ENCODE data around the gene PBXIP1. TPM values are rescaled to one million over a fixed set of nuclear protein-coding genes. Genes with fewer than 3 reads are reported as not detected.
A peak's percentile ranks its signal among the peaks of the same experiment; 100 is the strongest.

The PBXIP1 gene
- total RNA-seq, 1 experiment from 2014 or later = 48.1 TPM

DNA sequence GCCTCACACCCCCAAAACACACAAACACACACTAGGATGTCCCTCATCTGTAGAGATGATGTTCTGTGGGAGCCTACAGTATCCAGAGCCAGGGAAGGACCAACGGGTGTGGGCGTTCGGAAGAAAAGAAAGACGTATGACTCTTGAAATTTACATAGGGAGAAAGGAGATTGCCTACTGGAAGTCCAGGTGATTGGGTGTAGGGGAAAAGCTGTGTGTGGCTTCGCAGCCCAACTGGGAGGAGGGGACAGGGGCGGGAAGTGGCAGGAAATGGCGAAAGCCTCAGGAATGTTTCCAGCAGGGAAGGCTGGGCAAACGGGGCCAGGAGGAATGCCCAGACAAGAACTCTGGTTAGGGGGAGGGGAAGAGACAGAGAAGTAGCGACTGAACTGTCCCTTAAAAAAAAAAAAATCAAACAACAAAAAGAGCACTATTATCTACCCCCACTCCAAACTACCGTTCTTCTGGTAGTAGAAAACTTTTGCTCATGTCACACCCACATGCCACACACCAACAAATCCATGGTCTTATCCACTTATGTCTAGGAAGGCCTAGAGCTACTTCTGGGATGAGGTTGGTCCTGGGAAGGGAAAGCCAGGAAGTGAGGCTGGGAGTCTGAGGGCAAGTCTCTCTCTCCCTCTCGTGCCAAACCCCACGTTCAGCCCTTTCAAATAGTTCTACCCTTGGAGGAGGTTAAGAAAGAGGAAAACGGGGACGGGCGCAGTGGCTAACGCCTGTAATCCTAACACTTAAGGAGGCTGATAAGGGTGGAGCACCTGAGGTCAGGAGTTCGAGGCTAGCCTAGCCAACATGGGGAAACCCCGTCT lies 16.8 kb upstream of the PBXIP1 start:
- Mint-ChIP-seq H3K4me3 (ENCODE audit: low read depth, unreplicated experiment) (no peak overlapping the region), H3K4me1 (ENCODE audit: low read depth, unreplicated experiment) (peaks cover 36% of the 10 kb centered on the region)

DNA sequence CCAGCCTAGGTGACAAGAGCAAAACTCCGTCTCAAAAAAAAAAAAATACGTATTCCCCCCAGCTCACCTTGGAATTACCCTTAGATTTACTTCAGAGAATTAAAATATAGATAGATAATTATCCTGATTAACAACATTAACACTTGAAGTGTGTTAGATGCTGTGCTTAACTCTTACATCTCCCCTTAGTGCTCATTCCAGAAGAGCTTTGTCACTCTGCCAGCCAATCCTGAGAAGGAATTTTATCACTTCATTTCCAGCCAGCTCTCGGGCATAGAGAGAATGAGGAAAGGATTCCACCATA lies 16.3 kb upstream of the PBXIP1 start:
- no peaks in the 10 kb centered on the region for H3K9me3 Mint-ChIP-seq (ENCODE audit: low read depth, unreplicated experiment)
- intact Hi-C loops (cut with micrococcal nuclease; ENCODE audit: unreplicated experiment) = loop anchor here (5.0 kb wide), 1 partner anchor 90 kb away; the partner anchor contains the start of gene EFNA4
- H3K4me1 Mint-ChIP-seq (ENCODE audit: low read depth, unreplicated experiment) = peaks cover 36% of the 10 kb centered on the region
- TF ChIP-seq, protein P1, sequence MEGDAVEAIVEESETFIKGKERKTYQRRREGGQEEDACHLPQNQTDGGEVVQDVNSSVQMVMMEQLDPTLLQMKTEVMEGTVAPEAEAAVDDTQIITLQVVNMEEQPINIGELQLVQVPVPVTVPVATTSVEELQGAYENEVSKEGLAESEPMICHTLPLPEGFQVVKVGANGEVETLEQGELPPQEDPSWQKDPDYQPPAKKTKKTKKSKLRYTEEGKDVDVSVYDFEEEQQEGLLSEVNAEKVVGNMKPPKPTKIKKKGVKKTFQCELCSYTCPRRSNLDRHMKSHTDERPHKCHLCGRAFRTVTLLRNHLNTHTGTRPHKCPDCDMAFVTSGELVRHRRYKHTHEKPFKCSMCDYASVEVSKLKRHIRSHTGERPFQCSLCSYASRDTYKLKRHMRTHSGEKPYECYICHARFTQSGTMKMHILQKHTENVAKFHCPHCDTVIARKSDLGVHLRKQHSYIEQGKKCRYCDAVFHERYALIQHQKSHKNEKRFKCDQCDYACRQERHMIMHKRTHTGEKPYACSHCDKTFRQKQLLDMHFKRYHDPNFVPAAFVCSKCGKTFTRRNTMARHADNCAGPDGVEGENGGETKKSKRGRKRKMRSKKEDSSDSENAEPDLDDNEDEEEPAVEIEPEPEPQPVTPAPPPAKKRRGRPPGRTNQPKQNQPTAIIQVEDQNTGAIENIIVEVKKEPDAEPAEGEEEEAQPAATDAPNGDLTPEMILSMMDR (IDR thresholded peaks at IDR 0.05; ENCODE audit: unreplicated experiment) = no peak
- peaks cover 22% of the 10 kb centered on the region for H3K36me3 Mint-ChIP-seq (ENCODE audit: insufficient read depth, unreplicated experiment)
- no TSS peak for BruUV-seq (replicated peaks)
- CTCF ChIA-PET = interaction anchor here (0.5 to 1.8 kb wide), 7 partner anchors 11 to 269 kb away, joined by 3 to 12 read pairs (median 5); partner anchors contain the start of gene PYGO2
- H3K27me3 Mint-ChIP-seq (ENCODE audit: unreplicated experiment) = no peaks in the 10 kb centered on the region
- no peak for DNase-seq
- no peak overlapping the region for H3K27ac Mint-ChIP-seq (ENCODE audit: unreplicated experiment)
- no peak overlapping the region for H3K4me3 Mint-ChIP-seq (ENCODE audit: low read depth, unreplicated experiment)

More for the DNA sequence above, 16.8 kb upstream of the PBXIP1 start:
- intact Hi-C loops (cut with micrococcal nuclease; ENCODE audit: unreplicated experiment) = loop anchor here (5.0 kb wide), 1 partner anchor 90 kb away; the partner anchor contains the start of gene EFNA4
- DNase-seq = peak; percentile 85
- Mint-ChIP-seq H3K27ac (ENCODE audit: unreplicated experiment) (no peak overlapping the region), H3K27me3 (ENCODE audit: unreplicated experiment) (no peaks in the 10 kb centered on the region), H3K36me3 (ENCODE audit: insufficient read depth, unreplicated experiment) (peaks cover 16% of the 10 kb centered on the region), H3K9me3 (ENCODE audit: low read depth, unreplicated experiment) (no peaks in the 10 kb centered on the region)
- CTCF ChIA-PET = interaction anchor here (0.5 to 1.8 kb wide), 11 partner anchors 11 to 89 kb away, joined by 3 to 12 read pairs (median 5); partner anchors contain the start of genes FLAD1 and PYGO2
- BruUV-seq (replicated peaks) = TSS peak; percentile 66
- TF ChIP-seq, protein P1 (IDR thresholded peaks at IDR 0.05; ENCODE audit: unreplicated experiment) = no peak

DNA sequence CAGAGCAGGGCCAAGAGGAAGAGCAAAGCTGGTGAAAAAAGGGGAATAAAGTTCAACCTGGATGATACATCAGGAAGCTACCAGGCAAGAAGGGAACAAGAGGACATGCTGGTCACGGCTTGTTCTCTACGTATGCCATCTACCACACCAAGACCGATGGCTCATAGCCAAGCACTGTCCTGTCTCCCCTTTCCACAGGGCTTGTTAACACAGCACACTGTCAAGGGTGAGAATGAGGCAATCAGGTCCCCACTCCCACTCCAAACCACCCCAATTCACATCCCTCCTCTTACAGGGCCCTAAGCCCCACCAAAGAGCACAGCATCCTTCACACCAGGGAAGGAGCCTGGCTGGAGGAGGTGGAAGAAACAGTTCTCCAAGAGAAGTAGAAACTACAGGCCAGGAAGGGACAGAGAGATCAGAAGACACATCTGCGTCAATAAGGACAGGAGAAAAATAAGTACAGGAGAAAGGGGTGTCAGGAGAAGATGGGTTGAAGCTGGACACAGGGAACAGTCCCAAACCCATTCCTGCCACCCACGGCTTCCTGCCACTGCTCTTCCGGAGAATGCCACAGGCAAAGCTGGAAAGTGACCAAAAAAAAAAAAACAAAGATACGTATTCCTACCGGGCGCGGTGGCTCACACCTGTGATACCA lies 15.6 kb upstream of the PBXIP1 start:
- DNase-seq = no peak

More for the DNA sequence above, 15.6 kb upstream of the PBXIP1 start:
- CTCF ChIA-PET = interaction anchor here (0.7 to 1.8 kb wide), 5 partner anchors 10 to 269 kb away, joined by 4 to 12 read pairs (median 7); partner anchors contain the start of gene PYGO2
- no peaks in the 10 kb centered on the region for H3K27me3 Mint-ChIP-seq (ENCODE audit: unreplicated experiment)
- no TSS peak for BruUV-seq (replicated peaks)
- peak overlapping the region; percentile 69 for H3K27ac Mint-ChIP-seq (ENCODE audit: unreplicated experiment)
- TF ChIP-seq, protein P1 (IDR thresholded peaks at IDR 0.05; ENCODE audit: unreplicated experiment) = no peak
- no peaks in the 10 kb centered on the region for H3K9me3 Mint-ChIP-seq (ENCODE audit: low read depth, unreplicated experiment)
- H3K36me3 Mint-ChIP-seq (ENCODE audit: insufficient read depth, unreplicated experiment) = peaks cover 24% of the 10 kb centered on the region
- H3K4me1 Mint-ChIP-seq (ENCODE audit: low read depth, unreplicated experiment) = peaks cover 36% of the 10 kb centered on the region
- intact Hi-C loops (cut with micrococcal nuclease; ENCODE audit: unreplicated experiment) = loop anchor here (5.0 kb wide), 1 partner anchor 91 kb away; the partner anchor contains the start of gene EFNA4
- H3K4me3 Mint-ChIP-seq (ENCODE audit: low read depth, unreplicated experiment) = peak overlapping the region; percentile 53

Data from Calu3 (cell line).